Measurements from ENCODE around the gene ZNF618. TPM values are rescaled to one million over a fixed set of nuclear protein-coding genes. Genes with fewer than 3 reads are reported as not detected.
A peak's percentile ranks its signal among the peaks of the same experiment; 100 is the strongest.
"Not testable (repeated sequence)": the region's sequence is repeated elsewhere in the genome, so short reads cannot be mapped to it uniquely, and the experiment has no call there.

Gene ZNF618
- total RNA-seq, 2 donors from 2014 or later = 1.4 to 3.0 TPM

DNA sequence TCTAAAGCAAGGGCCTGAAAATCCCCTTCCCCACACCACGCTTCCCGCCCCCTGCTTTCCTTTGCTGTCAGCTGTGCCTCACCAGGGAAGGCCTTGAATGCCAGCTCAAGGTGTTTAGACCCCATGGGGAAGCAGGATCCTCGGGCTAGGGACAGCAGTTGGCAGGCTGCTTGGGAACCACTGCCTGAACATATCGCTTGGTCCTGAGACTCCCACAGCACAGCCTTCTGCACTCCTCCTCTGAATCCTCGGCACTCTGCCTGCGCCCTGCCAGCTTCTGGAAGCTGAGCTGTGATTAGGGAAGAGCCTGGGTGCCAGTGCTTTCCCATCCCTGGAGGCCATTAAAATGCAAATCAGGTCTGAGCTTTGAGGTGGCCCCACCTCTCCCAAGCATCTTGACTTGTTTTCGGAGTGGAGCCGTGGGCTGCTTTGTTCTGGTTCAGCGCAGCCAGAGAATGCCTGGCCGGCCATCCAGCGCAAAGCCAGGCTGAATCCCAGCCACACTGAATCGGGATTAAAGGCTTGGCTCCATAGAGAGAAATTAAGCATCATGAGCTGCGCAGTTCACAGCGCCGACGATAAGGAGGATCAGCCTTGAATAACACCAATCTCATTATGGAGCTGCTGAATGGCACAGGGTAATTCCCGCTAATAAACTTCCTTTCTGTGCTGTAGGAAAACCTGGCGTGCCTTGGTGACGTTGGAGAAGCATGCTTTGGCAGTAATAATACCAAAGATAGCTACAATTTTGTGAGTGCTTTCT, 162.0 kb downstream of the ZNF618 start:
- Histone ChIP-seq H3K36me3 (peaks cover 15% of the 10 kb centered on the region), H3K9me3 (no peaks in the 10 kb centered on the region), H3K27ac (no peak overlapping the region), H3K4me3 (no peak overlapping the region), H3K27me3 (no peaks in the 10 kb centered on the region), H3K4me1 (no peaks in the 10 kb centered on the region)
- TF ChIP-seq, protein P1, sequence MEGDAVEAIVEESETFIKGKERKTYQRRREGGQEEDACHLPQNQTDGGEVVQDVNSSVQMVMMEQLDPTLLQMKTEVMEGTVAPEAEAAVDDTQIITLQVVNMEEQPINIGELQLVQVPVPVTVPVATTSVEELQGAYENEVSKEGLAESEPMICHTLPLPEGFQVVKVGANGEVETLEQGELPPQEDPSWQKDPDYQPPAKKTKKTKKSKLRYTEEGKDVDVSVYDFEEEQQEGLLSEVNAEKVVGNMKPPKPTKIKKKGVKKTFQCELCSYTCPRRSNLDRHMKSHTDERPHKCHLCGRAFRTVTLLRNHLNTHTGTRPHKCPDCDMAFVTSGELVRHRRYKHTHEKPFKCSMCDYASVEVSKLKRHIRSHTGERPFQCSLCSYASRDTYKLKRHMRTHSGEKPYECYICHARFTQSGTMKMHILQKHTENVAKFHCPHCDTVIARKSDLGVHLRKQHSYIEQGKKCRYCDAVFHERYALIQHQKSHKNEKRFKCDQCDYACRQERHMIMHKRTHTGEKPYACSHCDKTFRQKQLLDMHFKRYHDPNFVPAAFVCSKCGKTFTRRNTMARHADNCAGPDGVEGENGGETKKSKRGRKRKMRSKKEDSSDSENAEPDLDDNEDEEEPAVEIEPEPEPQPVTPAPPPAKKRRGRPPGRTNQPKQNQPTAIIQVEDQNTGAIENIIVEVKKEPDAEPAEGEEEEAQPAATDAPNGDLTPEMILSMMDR (IDR thresholded peaks at IDR 0.05) = no peak
- peak; percentile 50 for DNase-seq (ENCODE audit: low spot score)

DNA sequence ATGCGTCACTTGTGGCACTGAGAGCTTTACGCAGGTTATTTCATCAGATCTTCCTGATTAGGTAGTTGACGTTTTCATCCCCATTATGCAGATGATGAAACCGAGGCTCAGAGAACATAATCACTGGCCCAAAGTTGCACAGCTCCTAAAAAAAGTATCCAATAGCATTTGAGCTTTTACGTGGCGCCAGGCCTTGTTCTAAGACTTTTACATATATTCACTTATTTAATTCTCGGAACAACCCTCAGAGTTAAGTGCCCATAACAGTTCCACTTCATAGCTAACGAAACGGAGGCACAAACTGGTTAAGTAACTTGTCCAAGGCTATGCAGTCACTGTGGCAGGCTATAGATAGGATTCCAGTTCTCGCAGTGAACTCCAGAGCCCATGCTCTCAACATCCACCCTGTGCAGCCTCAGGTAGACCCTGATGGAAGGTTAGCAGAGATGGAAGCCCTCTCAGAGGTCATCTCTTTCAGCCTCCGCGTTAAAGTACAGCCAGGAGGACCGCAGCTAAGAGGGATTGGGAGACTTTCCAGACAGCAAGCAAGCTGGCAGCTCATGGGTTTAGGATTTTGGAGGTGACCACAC, 162.7 kb downstream of the ZNF618 start:
- TF ChIP-seq, protein P1 (IDR thresholded peaks at IDR 0.05) = no peak
- Histone ChIP-seq H3K36me3 (peaks cover 15% of the 10 kb centered on the region), H3K9me3 (no peaks in the 10 kb centered on the region), H3K27ac (no peak overlapping the region), H3K4me1 (no peaks in the 10 kb centered on the region), H3K4me3 (no peak overlapping the region), H3K27me3 (no peaks in the 10 kb centered on the region)
- peak; percentile 21 for DNase-seq (ENCODE audit: low spot score)

DNA sequence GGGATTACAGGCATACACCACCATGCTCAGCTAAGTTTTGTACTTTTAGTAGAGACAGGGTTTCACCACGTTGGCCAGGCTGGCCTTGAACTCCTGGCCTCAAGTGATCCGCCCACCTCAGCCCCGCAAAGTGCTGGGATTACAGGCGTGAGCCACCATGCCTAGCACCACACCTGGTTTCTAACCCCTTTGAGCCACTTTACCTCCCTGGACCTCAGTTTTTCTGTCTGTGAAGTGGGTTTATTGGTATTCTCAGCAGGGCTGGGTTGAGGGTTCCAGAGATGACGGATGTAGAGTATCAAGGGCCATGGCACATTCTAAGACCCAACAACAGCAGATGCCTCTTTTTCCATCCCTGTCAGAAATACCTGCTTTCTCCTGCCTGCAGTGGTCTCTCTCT, 163.4 kb downstream of the ZNF618 start:
- Histone ChIP-seq H3K9me3 (no peaks in the 10 kb centered on the region), H3K27me3 (no peaks in the 10 kb centered on the region), H3K36me3 (peaks cover 15% of the 10 kb centered on the region), H3K4me1 (no peaks in the 10 kb centered on the region), H3K27ac (no peak overlapping the region), H3K4me3 (no peak overlapping the region)
- TF ChIP-seq, protein P1 (IDR thresholded peaks at IDR 0.05) = no peak
- no peak for DNase-seq (ENCODE audit: low spot score)

DNA sequence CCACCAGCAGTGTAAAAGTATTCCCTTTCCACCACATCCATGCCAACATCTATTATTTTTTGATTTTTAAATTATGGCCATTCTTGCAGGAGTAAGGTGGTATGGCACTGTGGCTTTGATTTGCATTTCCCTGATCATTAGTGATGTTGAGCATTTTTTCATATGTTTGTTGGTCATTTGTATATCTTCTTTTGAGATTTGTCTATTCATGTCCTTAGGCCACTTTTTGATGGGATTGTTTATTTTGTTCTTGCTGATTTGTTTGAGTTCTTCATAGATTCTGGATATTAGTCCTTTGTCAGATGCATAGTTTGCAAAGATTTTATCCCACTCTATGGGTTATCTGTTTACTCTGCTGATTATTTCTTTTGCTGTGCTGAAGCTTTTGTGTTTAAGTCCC, 167.6 kb downstream of the ZNF618 start:
- not testable (repeated sequence) for DNase-seq (ENCODE audit: low spot score); H3K36me3 ChIP-seq; H3K4me3 ChIP-seq; H3K27me3 ChIP-seq; H3K4me1 ChIP-seq; H3K9me3 ChIP-seq; H3K27ac ChIP-seq

DNA sequence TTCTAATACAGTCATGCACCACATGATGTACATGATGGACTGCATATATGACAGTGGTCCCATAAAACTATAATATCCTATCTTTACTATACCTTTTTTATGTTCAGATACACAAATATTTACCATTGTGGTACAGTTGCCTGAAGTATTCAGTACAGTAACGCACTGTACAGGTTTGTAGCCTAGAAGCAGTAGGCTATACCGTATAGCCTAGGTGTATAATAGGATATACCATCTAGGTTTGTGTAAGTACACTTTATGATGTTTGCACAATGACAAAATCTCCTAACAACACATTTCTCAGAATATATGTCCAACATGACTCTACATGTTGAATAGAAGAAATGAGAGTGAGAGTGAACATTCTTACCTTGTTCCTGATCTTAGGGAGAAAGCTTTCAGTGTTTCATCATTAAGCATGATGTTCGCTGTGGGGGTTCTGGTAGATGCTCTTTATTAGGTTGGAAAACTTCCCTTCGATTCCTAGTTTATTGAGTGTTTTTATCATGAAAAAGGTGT, 170.2 kb downstream of the ZNF618 start:
- Histone ChIP-seq H3K4me3 (no peak overlapping the region), H3K9me3 (no peaks in the 10 kb centered on the region), H3K4me1 (no peaks in the 10 kb centered on the region), H3K27ac (no peak overlapping the region), H3K36me3 (peaks cover 24% of the 10 kb centered on the region), H3K27me3 (no peaks in the 10 kb centered on the region)
- TF ChIP-seq, protein P1 (IDR thresholded peaks at IDR 0.05) = no peak
- no peak for DNase-seq (ENCODE audit: low spot score)

DNA sequence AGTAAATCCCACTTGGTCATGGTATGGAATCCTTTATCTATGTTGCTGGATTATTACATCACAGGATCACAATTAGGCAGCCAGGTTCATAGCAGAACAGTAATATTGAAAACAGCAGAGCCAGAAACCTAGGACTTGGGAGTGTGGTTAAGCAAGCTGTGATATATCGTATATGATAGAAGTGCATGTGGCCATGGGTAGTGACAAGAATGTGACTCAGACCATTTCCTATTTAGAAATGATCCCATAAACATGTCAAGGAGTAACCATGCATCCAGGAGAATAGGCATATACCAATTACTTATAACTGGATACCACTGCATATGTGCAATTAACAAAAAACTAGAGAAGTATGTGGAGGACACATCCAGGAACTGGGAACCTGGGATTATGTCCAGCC, 170.8 kb downstream of the ZNF618 start:
- Histone ChIP-seq H3K27ac (no peak overlapping the region), H3K4me1 (no peaks in the 10 kb centered on the region), H3K9me3 (no peaks in the 10 kb centered on the region), H3K36me3 (peaks cover 24% of the 10 kb centered on the region), H3K4me3 (no peak overlapping the region), H3K27me3 (no peaks in the 10 kb centered on the region)
- no peak for DNase-seq (ENCODE audit: low spot score)
- TF ChIP-seq, protein P1 (IDR thresholded peaks at IDR 0.05) = no peak
